ENCODE measurements around the gene PGRMC1. TPM values are rescaled to one million over a fixed set of nuclear protein-coding genes. Genes with fewer than 3 reads are reported as not detected.
"Not testable (repeated sequence)": the region's sequence is repeated elsewhere in the genome, so short reads cannot be mapped to it uniquely, and the experiment has no call there.

The PGRMC1 gene
- total RNA-seq, 1 donor from 2014 or later, result 16.5 TPM

DNA sequence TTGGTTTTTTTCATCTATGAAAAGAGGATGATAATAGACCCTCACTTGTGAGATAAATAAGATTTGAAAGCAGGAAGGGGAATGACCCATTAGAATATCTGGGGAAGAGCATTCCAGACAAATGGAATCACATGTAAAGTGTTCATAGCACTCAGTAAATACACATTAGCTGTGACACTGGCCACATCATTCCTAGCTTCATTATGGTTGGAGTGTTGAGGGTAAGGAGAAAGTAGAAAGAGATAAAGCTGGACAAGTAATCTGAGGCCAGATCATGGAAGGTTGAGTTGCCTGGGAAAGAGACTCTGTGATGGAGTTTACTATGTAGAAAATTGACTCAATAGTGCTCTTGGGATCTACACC, 6.9 kb upstream of the PGRMC1 start:
- no peak for DNase-seq (ENCODE audit: low spot score)
- intact Hi-C loops (cut with DNase I), result no loop called here

DNA sequence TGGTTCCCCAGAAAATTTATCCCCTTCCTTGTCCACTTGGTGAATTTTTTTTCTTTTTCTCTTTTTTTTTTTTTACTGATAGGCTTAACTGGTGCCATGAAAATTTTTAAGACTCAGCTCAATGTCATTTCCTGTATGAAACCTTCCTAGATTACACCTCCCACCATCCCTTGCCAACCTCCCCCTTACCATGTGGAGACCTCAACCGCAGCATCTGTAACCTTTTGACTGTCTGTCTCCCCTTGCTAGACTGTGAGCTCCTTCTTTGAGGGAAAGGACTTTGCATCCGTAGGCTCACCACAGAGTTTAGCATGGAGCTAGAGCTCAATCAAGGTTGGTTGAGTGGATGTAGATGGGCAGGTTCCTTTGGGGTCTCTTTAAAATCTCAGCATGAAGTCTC, 5.2 kb upstream of the PGRMC1 start:
- intact Hi-C loops (cut with DNase I), result no loop called here

DNA sequence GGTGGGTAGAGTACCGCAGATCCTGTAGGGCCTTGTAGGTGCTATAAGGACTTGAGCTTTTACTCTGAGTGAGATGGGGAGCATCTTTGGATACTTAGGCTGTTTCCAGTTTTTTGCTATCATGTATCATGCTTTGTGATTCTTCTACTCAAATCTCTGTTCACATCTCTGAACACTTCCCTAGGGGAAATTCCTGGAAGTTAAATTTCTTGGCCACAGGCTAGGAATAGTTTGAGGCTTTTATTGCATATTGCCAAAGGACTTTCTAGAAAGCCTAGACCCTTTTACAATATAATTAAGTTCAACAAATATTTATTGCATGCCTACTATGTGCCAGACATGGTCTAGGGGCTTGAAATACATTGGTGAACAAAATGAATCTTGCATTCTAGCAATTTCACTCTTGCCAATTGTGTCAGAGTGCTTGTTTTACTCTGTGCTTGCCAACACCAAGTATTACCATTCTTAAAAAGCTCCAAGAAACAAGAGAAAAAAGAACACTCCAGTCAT, 4.1 kb upstream of the PGRMC1 start:
- intact Hi-C loops (cut with DNase I), result no loop called here
- no peak for DNase-seq (ENCODE audit: low spot score)

More for the DNA sequence above, 5.2 kb upstream of the PGRMC1 start:
- no peak for DNase-seq (ENCODE audit: low spot score)

DNA sequence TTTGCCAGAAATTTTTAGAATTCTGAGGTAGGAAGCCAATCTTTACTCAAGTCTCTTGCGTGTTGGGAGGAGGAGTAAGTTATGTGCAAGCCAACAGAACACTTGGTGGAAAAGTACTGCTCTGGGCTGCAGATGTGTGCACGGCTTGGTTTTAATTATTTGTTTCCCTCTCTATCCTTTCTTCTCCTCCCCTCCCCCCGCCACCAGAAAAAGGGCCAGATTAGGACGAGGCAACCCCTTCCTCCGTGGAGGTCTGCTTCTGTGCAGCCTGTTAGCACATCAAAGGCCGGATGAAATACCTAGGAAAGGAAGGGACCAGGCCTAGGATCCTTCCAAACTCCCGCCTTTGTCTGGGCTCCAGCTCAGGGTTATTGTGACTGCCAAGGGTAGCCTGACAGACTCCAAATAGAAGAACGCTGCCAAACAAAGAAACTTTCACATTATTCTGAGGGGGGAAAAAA, 1.0 kb upstream of the PGRMC1 start:
- DNase-seq (ENCODE audit: low spot score), result no peak
- intact Hi-C loops (cut with DNase I), result no loop called here

DNA sequence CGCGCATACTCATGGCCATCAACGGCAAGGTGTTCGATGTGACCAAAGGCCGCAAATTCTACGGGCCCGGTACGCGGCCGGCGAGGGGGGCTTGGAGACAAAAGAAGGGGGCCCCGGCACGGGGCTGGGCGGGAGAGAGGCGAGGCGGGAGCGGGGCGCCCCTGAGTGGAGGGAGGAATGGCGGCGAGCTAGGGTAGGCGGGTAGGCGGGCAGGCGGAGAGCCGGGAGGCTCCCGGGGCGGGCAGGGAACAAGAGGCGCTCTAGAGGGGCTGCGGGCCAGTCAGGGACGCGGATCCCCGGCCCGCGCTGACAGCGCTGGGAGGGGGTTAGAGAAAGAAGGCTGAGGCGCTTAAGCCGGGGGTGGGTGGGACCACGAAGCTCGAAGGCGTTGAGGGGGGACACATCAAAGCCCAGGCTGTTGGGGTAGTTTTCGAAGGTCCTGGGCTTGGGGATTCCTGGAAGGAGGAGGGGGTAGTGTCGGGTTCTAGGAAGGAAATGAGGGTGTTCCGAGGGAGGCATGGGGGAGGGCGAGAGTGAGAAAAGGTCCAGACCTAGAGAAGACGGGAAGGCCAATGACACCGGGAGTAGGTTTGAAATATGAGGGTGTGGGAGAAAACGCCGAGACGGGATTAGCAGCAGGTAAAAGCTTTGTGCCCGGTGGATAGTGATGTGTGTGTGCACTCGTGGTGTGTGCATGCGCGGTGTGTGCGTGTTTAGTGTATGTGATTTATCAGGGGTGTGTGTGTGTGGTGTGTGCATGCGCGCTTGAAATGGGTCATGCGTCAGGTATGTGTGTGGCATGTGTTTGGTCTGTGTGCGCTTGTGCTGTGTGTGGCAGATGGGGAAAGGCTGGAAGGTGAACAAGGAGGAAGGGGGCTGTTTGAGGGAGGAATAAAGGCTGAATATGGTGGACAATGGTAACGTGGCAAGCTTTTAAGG, 807 bp downstream of the PGRMC1 start:
- no peak for DNase-seq (ENCODE audit: low spot score)
- intact Hi-C loops (cut with DNase I), result no loop called here

DNA sequence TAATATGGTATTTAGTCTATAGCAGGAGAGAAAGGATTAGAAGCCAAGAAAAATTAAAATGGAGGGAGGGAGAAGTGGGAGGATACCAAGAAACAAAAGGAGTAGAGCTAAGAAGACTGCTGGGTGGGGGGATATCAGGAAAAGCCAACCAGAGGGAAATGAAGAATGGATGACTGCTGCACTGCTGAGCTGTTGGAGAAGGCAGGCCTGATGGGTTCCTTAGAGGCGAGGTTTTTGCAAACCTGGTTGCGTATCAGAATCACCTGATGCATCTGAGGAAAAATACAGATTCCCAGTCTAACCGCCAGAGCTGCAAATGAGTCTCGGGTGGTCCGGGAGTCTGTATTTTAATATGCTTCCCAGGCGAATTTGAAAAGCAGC, 1.5 kb downstream of the PGRMC1 start:
- DNase-seq (ENCODE audit: low spot score), result no peak
- intact Hi-C loops (cut with DNase I), result no loop called here

DNA sequence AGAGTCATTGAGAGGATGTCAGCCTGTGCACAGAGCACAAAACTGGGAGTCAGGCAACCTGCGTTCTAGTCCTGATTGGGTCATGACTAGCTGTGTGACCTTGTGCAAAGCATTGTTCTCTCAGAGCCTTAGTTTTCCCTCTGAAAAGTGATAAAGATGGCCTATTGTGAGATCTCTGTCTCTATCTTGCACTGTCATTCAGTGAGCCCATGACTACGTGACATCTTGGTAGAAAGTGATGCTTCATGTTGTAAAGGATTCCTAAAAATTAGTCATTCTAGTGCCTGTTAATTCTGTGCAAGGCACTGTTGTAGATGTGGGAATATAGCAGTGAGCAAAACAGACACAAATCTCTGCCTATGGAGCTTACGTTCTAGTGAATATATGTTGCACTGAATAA, 2.5 kb downstream of the PGRMC1 start:
- DNase-seq (ENCODE audit: low spot score), result no peak
- intact Hi-C loops (cut with DNase I), result no loop called here

DNA sequence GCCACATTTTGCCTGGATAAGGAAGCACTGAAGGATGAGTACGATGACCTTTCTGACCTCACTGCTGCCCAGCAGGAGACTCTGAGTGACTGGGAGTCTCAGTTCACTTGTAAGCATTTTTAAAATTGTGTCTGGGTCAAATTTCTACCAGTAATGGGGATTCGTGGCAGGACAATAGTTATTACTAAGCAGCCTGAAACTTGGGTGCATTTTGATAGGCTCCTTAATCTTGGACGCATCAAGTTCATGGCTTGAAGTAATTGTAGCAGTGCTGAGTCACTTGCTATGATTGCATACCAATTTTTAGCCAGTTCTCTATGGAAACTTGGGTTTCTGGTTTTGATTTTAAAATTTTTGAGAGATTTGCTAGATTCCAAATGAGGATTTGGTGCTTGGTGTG, 4.3 kb downstream of the PGRMC1 start:
- intact Hi-C loops (cut with DNase I), result no loop called here
- DNase-seq (ENCODE audit: low spot score), result no peak

DNA sequence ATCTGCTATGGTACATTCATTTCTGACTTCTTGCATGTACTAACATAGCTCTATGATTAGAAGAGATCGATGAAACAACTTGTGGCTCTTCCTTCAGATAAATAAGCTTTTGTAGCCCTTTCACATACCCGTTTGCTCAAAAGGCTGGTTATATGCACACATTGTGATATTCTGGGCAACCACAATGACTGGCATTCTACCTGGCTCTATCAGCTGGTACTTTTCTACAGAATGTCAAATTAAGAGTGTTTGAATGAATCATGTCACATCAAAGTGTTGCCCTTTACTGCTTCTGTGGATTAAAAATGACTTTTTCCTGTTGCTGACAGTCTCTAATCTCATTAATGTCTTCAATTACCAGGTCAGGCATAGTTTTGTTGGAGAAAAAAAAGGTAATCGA, 11.6 kb downstream of the PGRMC1 start:
- no peak for DNase-seq (ENCODE audit: low spot score)
- intact Hi-C loops (cut with DNase I), result no loop called here

DNA sequence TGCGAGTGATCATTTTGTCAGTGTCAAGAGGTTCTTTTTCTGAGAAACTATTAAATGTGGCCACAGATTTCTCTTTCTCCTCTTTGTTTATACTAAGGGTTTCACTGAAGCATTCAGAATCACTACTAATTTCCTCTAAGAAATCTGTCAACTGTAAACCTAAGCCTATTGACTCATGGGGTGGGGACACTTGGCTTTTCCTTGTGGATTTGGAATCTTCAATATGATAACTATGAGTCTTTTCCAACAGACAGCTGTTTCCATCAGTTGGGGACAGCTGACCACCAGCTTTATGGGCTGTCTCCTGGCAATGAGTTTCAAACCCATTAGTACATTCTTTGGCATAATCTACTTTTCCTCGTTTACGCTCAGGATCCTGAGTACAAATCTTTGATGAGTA, 13.8 kb downstream of the PGRMC1 start:
- DNase-seq (ENCODE audit: low spot score), result no peak
- intact Hi-C loops (cut with DNase I), result no loop called here

DNA sequence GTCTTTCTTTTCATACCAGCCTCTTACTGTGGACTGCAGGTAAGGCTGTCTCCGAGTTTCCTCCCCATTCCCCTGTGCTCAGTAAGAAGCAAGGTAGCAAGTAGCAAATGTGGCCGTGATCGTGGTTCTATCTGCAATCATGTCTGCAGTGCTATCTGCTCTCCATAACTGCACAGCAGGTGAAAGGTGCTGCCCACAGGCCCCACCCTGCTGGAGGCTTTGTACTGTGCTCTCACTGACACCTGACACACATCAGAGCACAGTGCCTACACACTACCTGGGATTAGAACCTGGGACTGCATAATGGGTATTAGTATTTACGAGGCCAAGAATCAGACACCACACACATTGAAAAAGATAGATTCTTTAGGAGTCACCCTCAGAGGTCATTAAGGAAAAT, 15.3 kb downstream of the PGRMC1 start:
- DNase-seq (ENCODE audit: low spot score), result no peak
- intact Hi-C loops (cut with DNase I), result no loop called here

DNA sequence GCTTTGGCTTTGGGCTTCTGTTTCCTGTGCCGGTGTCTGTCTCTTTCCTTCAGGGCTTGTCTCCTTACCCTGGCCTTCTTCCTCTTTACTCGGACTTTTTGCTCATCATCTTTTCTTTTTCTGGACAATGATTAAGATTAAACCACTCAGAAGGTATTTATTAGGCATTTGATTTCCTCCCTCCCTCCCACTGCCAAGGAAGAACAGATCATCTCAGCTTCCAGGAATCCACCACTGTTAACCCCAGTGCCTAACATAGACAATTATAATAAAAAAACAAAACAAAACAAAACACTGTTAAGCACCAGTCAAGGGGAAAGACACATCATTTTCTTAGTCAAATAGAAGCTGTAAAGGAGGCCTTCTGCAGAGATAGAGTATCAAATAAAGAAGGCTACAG, 16.6 kb downstream of the PGRMC1 start:
- no peak for DNase-seq (ENCODE audit: low spot score)
- intact Hi-C loops (cut with DNase I), result no loop called here

DNA sequence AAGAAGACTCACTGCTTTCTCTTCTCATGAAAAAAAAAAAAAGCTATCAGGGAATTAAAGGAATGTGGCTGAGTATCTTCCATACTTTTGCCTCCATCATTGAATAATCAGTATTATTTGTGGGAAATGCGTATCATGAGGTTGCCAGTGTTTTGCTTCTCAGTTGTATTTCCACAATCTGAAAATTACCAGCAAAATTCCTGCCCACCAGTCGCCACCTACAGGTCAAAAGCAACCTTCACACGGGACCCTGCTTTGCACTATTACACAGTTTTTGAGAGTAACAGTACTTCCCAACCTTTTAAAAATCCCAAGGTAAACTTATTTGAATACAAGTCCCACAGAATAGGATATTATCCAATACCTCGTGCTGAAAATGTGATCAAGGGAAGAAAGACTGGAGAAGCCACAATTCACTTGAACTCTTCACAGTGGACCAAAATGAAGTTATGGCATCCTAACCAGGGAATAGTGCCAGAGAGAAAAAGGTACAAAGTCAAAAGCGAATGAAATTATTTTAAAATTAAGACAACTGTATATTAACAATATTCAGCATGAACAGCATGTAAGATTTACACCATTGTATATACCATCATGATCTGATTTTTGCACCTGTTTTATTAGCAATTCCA, 30.4 kb downstream of the PGRMC1 start:
- no peak for DNase-seq (ENCODE audit: low spot score)
- intact Hi-C loops (cut with DNase I), result no loop called here

DNA sequence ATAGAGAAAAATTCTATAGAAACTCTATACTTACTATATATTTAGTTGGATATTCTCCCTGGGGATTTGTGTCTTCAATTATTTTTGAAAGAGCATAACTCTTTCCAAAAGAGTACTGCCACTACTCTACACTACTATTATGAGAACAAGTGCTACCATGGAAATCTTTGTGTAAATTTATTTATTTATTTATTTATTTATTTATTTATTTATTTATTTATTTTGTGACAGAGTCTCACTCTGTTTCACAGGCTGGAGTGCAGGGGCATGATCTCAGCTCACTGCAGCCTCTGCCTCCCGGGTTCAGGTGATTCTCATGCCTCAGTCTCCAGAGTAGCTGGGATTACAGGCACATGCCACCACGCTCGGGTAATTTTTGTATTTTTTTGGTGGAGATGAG, 31.0 kb downstream of the PGRMC1 start:
- intact Hi-C loops (cut with DNase I); DNase-seq (ENCODE audit: low spot score): not testable (repeated sequence)

DNA sequence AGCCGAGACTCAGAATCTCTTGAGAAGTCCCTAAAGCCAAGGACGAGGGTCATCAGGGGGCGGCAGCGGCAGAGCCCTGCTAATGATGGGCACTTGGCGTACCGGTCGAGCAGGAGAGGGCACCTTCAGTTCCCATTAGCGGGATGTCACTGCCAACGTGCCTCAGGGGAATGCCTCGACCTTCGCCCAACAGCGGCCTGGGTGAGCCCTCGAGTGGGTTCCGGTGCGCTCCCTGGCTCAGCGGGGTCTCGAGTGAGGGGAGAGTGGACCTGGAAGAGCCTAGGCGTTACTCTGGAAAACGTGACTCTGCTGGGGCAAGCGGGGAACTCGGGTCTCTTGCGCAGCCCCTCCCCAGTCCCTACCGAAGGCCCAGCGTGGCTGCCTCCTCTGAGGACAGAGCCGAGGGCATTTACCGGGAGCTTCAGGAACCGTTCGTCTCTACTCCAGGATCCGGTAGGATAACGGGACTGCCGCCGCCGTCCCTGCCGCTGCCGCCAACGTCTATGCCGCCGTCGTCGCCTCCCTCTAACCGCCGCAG, 36.9 kb downstream of the PGRMC1 start:
- no peak for DNase-seq (ENCODE audit: low spot score)
- intact Hi-C loops (cut with DNase I), result no loop called here

DNA sequence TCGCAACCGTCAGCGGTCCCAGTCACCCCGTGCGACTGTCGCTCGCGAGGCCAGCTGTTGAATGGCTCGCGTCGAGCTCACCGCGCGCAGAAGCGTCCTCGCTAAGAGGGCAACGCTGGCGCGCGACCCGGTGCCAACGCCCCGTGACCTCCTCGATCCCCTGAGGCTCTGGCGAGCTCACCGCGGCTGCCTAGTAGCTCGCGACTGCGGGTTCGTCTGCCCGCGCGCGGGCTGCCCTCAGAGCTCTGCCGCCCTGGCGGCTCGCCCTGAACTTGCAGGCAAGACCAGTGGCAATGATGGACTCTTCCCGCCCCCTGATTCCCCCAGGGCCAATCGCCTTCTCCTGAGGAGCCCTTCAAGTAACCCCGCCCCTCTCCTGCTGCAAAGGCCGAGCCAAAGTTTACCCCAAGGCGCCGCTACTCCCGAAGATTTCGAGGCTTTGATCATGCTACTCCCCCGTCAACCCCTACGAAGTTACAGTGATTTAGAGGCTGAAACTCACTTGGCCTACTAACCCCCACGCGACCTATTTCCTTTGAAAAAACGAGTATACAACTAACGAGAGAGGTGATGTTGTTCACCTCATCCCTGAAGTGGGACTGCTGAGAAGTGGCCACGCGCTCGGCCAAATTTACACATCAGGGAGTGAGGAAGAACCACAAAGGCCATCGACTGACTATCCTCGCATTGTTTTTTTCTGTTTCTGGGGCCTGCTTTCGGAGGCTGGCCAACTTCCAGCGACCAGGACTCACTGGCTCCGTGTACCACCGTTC, 37.5 kb downstream of the PGRMC1 start:
- intact Hi-C loops (cut with DNase I), result no loop called here
- no peak for DNase-seq (ENCODE audit: low spot score)

DNA sequence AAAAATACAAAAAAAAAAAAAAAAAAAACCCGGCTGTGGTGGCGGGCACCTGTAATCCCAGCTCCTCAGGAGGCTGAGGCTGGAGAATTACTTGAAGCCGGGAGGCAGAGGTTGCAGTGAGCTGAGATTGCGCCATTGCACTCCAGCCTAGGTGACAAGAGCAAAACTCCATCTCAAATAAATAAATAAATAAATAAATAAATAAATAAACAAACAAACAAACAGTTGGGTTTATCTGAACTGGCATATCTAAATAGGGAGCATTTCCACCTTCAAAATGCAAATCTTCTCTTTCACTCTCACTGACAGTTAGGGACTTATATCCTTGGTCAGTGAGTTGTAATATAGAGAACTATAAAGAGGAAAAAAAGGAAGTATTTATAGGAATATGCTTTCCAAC, 46.3 kb downstream of the PGRMC1 start:
- DNase-seq (ENCODE audit: low spot score); intact Hi-C loops (cut with DNase I): not testable (repeated sequence)

DNA sequence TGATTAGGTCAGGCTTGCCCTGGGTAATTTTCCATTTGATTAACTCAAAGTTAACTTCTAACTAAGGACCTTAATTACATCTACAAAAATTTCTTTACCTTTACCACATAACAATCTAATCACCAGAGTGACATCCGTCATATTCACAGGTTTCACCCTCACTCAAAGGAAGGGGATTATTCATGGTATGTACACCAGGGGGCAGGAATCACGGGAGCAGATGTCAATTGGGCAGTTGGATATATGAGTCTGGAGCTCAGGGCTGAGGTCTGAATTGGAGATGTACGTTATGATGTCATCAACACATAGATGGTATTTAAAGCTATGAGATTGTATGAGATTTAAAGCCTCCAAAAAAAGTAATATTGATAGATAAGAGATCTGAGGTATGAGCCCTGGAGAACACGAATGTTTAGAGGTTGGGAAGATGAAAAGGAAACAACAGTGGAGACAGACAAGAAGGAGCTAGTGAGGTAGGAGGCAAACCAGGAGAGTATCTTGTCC, 52.9 kb downstream of the PGRMC1 start:
- DNase-seq (ENCODE audit: low spot score), result no peak

DNA sequence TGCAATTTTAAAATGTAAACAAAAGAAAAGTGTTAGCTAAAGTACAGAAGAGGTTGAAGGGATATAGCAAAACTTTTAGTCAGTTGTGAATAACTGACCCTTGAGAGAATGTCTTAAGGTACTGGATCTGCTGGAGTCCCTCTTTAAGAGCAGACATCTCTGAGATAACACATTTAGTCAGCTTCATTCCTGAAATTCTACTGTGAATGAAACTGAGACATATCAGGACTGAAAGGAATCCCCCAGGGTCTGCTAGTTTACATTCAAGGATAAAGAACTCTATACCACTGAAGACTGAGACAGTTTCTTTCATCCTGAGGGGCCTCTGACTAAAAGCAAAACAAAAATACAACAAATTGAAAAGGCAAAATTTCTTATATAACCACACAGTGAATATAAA, 54.4 kb downstream of the PGRMC1 start:
- intact Hi-C loops (cut with DNase I), result no loop called here

More for the DNA sequence above, 52.9 kb downstream of the PGRMC1 start:
- intact Hi-C loops (cut with DNase I), result no loop called here

DNA sequence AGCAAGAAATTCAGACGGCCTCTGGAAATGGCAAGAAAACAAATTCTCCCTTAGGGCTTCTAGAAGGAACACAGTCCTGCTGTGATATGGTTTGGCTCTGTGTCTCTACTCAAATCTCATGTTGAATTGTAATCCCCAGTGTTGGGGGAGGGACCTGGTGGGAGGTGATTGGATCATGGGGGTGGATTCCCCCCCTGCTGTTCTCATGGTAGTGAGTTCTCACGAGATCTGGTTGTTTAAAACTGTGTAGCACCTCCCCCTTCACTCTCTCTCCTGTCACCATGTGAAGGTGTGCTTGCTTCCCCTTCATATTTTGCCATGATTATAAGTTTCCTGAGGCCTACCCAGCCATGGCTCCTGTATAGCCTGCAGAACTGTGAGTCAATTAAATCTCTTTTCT, 55.2 kb downstream of the PGRMC1 start:
- DNase-seq (ENCODE audit: low spot score), result not testable (repeated sequence)

More for the DNA sequence above, 54.4 kb downstream of the PGRMC1 start:
- no peak for DNase-seq (ENCODE audit: low spot score)

More for the DNA sequence above, 55.2 kb downstream of the PGRMC1 start:
- intact Hi-C loops (cut with DNase I), result not testable (repeated sequence)
